GM19328 (cell line): ENCODE data around the gene IL16.

Source experiments
- ATAC-seq: cut with Tn5 transposase; IDR thresholded peaks from one replicate; pipeline ENCODE4 v1.9.1; 2021; ENCODE audit warnings: mild to moderate bottlenecking, moderate library complexity; ENCODE audit not compliant: unreplicated experiment

The IL16 gene

GRCh38 chr15:81361891-81362290 is 165.2 kb downstream of the IL16 start:
- ATAC-seq, result no peak

GRCh38 chr15:81362790-81363189 is 166.1 kb downstream of the IL16 start:
- ATAC-seq, result no peak

GRCh38 chr15:81363276-81363675 is 166.6 kb downstream of the IL16 start:
- no peak for ATAC-seq
